Hepatic stellate cell (primary cell): ENCODE measurements around the gene LCE5A.
A peak's percentile ranks its signal among the peaks of the same experiment; 100 is the strongest.
"Not testable (repeated sequence)": the region's sequence is repeated elsewhere in the genome, so short reads cannot be mapped to it uniquely, and the experiment has no call there.

ENCODE experiments used
- DNase-seq: peaks from one replicate; pipeline ENCODE4 v3.0.0; 2011; ENCODE audit warnings: low spot score

LCE5A gene

DNA sequence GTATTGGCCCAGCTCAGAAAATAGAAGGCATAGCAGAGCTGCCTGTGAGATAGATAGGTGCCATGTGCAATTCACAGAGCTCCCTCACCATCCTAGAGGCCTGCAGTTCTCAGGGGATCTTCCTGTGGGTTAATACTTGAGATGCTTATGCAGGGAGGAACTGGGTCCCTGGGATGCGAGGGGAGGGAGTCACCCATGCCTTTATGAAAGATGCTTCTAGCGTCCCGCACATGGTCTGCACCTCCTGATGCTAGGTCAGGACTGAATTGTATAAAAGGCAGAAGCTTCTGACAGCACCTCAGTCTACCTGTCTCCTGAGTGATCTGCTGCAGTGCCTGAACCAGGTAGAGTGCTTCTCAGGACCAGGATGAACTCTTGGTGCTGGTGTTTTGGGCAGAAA lies at the start of gene LCE5A:
LCE5A (plus strand) TSS at position 301 of the 400 bp plus-strand sequence. CDS start 732 bp downstream, outside the sequence.
- no peak for DNase-seq

DNA sequence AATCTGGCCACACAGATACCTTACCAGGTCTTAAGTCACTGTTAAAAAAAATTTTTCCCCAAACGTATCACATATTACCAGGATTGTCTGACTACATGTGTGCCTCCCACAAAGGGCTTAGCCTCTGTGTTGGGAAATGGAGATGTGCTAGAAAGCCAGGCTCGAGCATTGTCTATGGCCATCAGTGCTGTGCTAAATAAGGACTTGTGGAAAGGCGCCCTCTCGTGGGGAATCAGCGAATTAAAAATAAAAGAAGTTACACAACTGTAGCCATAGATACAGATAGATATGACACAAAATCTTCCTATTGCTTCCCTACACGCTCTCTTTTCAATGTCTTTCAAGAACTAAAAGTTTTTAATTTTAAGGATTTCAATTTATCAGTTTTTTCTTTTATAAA lies 49.1 kb upstream of the LCE5A start:
- peak; percentile 26 for DNase-seq

- no peak for DNase-seq
These were observed 48.0 kb upstream of the LCE5A start for GRCh38 chr1:152462636-152463035.

DNA sequence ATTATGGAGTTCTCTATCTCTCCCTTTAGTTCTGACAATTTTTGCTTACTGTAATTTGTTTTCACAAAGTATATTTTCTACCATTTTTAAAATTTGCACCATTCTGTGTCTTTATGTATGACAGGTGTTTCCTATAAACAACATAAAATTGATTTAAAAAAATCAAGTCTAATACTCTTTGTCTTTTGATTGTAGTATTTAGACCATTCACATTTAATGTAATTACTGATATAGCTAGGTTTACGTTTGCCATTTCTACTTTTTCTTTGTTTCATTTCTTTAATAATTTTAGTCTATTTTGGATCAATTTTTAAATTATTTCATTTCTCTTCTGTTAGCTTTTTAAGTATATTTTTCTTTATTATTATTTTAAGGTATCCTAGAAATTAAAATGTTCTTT lies 44.4 kb upstream of the LCE5A start:
- no peak for DNase-seq

DNA sequence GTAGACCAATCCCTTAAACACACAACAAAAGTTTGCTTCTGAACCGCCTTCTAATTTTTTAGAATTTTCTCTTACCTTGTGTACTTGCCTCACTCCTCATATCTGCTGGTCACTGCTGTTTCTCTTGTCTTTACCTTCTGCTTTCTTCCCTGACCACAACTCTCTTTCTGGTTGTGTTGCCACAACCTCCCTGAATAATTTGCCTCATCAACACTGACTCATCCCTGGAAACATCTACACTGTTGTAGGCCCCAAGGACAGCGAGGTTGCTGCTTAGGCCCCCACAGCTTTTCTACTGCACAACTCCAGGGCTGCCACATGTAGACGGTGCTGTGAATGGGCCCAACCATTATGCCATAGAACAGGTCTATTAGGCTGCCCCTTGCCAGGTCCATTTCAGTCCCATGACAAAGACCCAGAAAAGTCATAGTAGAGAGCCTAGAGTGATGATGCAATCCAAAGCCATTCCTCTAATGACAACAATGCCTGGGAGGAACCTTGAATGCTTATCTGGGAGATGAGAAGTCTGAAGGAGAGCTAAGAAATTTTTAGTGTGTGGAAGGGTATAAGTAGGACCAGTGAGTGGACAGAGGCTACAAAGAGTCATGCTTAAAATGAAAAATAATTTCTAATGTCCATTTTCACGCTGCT lies 36.6 kb upstream of the LCE5A start:
- no peak for DNase-seq

DNA sequence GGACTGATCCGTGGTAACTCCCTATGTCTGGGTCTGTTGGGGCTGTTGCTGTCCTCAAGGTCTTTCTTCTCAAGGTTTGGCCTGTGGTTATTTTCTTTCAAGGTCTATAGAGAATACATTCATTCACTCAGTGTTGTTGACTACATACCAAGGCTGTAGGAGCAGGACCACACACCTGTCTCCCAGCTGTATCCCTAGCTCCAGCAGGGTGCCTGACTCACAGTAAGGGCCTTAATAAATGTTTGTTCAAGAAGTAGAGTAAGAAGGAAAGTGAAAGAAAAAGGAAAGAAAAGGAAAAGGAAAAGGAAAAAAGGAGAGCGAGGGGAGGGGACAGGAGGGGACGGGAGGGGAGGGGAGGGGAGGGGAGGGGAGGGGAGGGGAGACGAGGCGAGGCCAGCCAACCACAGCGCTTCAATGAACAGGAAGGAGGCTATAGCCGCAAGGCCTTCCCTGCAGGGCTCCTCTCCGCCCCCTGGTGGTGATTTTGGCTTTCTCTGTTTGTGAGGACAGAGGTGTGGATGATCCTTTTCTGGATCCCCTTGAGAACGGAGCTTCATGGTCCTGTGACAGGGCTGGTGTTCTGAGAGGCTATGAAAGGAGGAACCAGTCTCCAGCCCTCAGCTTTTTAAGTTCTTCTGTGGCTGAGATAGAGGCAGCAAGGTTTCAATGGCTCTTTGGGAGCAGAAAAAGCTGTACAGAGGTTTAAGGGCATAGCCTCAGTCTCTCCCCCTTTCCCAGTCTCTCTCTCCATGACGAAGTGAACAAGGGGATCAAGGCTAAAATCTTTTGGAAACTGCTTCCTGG lies 30.6 kb upstream of the LCE5A start:
- peak; percentile 37 for DNase-seq

DNA sequence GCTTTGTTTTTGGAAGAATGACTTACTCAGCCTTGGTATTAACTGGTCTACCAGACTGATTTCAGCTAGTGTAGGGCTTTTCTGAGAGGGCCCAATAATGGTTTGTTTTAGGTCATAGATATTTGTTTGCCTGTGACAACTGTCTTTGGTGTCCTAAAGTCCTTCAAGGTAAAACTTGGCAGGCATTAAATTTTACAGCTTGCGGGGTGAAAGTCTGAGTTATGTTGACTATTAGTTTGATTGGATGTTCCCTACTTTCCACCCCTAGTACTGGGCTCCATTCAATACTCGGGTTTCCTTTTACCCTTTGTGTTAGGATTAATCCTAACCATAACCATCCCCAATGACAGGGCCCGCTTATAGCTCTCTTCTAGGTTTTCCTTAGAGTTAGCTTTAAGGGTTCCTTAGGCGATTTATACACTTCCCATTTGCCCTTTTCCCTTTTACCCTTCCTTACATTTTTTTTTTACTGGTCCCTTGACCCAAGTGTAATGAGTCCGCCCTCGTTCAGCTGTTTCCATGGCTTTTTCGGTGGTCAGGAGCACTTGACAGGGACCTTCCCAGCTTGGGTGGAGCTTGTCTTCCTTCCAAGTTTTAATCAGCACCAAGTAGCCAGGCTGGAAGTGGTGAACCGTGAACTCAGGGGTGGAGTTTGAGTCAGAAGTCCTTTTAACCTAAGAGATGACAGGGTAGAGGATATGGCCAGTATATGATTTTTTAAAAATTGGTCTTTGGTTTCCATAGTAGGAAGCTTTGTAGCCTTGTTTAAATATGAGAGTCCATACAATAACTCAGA lies 28.5 kb upstream of the LCE5A start:
- DNase-seq = no peak

DNA sequence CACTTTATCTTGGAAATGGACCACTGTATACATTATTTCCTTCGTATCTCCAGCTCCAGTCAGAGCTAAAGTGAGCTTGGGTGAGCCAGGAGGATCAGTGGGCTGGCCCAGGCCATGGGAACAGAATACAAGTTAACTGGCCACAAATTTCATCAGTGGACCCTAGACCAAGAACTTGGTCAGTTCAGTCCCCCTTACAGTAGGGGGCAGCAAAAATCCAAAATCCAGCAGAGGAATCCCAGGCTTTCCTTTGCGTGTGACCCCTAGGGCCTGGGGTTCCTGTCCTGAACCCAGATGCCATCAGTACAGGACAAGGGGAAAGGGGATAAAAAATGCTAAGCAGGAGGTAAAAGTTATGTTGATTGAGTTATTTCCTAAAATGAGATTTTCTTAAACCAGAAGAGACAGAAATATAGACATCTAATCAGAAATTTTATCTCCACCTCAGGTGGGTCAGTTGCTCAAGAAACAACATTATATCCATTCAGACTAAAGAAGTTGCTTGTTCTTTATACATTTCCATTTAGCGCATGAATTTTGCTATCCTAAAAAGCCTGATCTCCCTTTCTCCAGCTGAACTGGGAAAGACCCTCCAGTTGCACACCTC lies 24.1 kb upstream of the LCE5A start:
- DNase-seq = no peak

DNA sequence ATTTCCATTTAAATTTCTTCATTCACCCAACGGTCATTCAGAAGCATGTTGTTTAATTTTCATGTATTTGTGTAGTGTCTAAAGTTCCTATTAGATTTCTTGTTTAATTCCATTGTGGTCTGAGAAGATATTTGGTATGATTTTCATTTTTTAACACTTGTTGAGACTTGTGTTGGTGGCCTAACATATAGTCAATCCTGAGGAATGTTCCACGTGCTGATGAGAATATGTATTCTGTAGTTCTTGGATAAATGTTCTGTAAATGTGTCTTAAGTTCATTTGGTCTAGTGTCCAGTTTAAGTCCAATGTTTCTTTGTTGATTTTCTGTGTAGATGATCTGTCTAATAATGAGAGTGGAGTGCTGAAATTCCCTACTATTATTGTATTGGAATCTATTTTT lies 22.7 kb upstream of the LCE5A start:
- DNase-seq = no peak

- DNase-seq = not testable (repeated sequence)
These were observed 19.1 kb upstream of the LCE5A start for GRCh38 chr1:152491537-152491936.

GRCh38 chr1:152495066-152495675 lies 15.4 kb upstream of the LCE5A start:
- peak; percentile 38 for DNase-seq

- DNase-seq = no peak
These were observed 13.3 kb upstream of the LCE5A start for GRCh38 chr1:152497273-152497672.

DNA sequence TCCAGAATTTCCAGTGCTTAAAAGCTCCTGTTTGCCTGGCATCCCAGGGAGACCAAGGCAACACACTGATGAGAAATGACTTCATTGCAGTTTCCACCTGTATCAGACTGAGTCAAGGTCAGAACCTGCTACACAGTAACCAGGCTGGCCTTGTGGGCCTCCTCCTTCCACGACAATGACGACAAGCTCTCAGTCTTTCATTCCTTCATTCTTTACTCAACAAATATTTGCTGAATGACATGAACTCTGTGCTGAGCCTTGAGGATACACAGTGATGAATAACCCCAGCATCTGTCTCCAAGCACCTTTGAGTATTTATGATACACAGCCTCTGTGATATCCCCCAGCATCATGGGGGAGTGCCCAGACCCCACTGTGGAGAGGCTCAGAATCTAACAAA lies 8.9 kb upstream of the LCE5A start:
- DNase-seq = no peak

- DNase-seq = no peak
These were observed 8.0 kb upstream of the LCE5A start for GRCh38 chr1:152502496-152503180.

GRCh38 chr1:152505083-152505482 lies 5.5 kb upstream of the LCE5A start:
- no peak for DNase-seq

DNA sequence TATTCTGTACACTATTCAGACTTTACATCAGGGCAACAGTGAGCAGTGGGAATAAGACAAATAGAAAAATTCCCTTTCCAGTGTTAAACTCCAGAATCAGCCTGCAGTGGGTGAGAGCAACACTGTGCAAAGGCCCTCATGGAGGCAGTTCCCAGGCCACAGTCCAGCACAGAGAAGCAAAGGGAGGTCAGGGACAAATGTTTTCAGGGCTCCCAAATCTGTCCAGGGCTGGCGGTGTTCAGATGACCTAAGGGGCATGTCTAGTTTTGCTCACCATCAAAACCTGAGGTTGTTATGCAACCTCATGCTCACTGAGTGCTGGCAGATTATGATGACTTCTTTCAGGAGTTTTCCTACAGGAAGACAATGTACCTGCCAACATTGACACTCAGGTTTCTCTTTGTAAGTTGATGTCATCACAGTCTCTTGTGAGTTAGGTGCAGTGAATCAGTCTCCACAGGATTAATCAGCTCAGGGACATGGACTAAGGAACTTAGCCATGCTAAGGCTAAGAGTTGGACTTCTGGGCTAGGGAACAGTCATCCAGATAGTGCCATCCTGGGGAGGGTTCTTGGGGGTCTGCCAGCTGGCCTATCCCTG lies 3.6 kb upstream of the LCE5A start:
- no peak for DNase-seq

- DNase-seq = no peak
These were observed 993 bp downstream of the LCE5A start for GRCh38 chr1:152511596-152511995.

- DNase-seq = no peak
These were observed 2.5 kb downstream of the LCE5A start for GRCh38 chr1:152513081-152513480.

- DNase-seq = no peak
These were observed 4.3 kb downstream of the LCE5A start for GRCh38 chr1:152514715-152515433.

- no peak for DNase-seq
These were observed 4.8 kb downstream of the LCE5A start for GRCh38 chr1:152515434-152515783.
